Osteocyte (in vitro differentiated cells): ENCODE data around the gene HTT. TPM values are rescaled to one million over a fixed set of nuclear protein-coding genes. Genes with fewer than 3 reads are reported as not detected.

Source experiments
- DNase-seq: peaks from one replicate; pipeline ENCODE4 v3.0.0; 2021; ENCODE audit warnings: mixed read lengths; ENCODE audit not compliant: unreplicated experiment; ENCODE audit errors: extremely low spot score
- H3K27ac Mint-ChIP-seq: one replicate; pipeline ENCODE4 v1.8.0; 2021; ENCODE audit warnings: mild to moderate bottlenecking, mixed read lengths; ENCODE audit not compliant: unreplicated experiment
- H3K27me3 Mint-ChIP-seq: one replicate; pipeline ENCODE4 v1.8.0; 2021; ENCODE audit warnings: mixed read lengths; ENCODE audit not compliant: unreplicated experiment
- H3K36me3 Mint-ChIP-seq: one replicate; pipeline ENCODE4 v1.8.0; 2021; ENCODE audit warnings: mixed read lengths; ENCODE audit not compliant: unreplicated experiment
- H3K4me1 Mint-ChIP-seq: one replicate; pipeline ENCODE4 v1.8.0; 2021; ENCODE audit warnings: mixed read lengths; ENCODE audit not compliant: unreplicated experiment
- H3K4me3 Mint-ChIP-seq: one replicate; pipeline ENCODE4 v1.8.0; 2021; ENCODE audit warnings: mild to moderate bottlenecking, moderate library complexity, mixed read lengths; ENCODE audit not compliant: unreplicated experiment
- H3K9me3 Mint-ChIP-seq: one replicate; pipeline ENCODE4 v1.8.0; 2021; ENCODE audit warnings: mixed read lengths; ENCODE audit not compliant: unreplicated experiment
- CTCF ChIP-seq: fragments of 200-600 bp; sonication (generic); IDR thresholded peaks from 2 replicates; pipeline ENCODE4 v1.5.0; 2021; ENCODE audit warnings: antibody characterized with exemption, mild to moderate bottlenecking, moderate library complexity
- total RNA-seq: library from RNA; stranded (reverse); gene quantifications from 2 replicates; pipeline ENCODE4 v1.2.1, GENCODE V29; 2021

HTT gene
- total RNA-seq, 1 donor from 2014 or later, result 51.3 TPM

GRCh38 chr4:3179126-3179706 is 104.7 kb downstream of the HTT start:
- Mint-ChIP-seq H3K27me3 (no peaks in the 10 kb centered on the region), H3K4me1 (no peaks in the 10 kb centered on the region), H3K9me3 (no peaks in the 10 kb centered on the region), H3K4me3 (no peak overlapping the region), H3K36me3 (peaks cover 48% of the 10 kb centered on the region), H3K27ac (no peak overlapping the region)
- DNase-seq, result no peak
- no peak for TF ChIP-seq CTCF

- TF ChIP-seq CTCF, result no peak
- Mint-ChIP-seq H3K27me3 (no peaks in the 10 kb centered on the region), H3K4me1 (no peaks in the 10 kb centered on the region), H3K9me3 (no peaks in the 10 kb centered on the region), H3K27ac (peak overlapping the region; percentile 9), H3K4me3 (no peak overlapping the region), H3K36me3 (peaks cover 50% of the 10 kb centered on the region)
- DNase-seq, result no peak
Observed at GRCh38 chr4:3183008-3183407, 108.5 kb downstream of the HTT start.

GRCh38 chr4:3184725-3185124 is 110.2 kb downstream of the HTT start:
- no peak overlapping the region for H3K4me3 Mint-ChIP-seq

GRCh38 chr4:3186609-3187008 is 112.1 kb downstream of the HTT start:
- Mint-ChIP-seq H3K4me3 (no peak overlapping the region), H3K27me3 (no peaks in the 10 kb centered on the region), H3K4me1 (no peaks in the 10 kb centered on the region), H3K36me3 (peaks cover 33% of the 10 kb centered on the region), H3K9me3 (no peaks in the 10 kb centered on the region), H3K27ac (no peak overlapping the region)
- peak; percentile 40 for DNase-seq
- TF ChIP-seq CTCF, result no peak

More at GRCh38 chr4:3184725-3185124, 110.2 kb downstream of the HTT start:
- DNase-seq, result peak; percentile 68
- H3K4me1 Mint-ChIP-seq, result no peaks in the 10 kb centered on the region
- no peaks in the 10 kb centered on the region for H3K27me3 Mint-ChIP-seq
- no peak overlapping the region for H3K27ac Mint-ChIP-seq
- H3K9me3 Mint-ChIP-seq, result no peaks in the 10 kb centered on the region
- H3K36me3 Mint-ChIP-seq, result peaks cover 45% of the 10 kb centered on the region
- no peak for TF ChIP-seq CTCF

- Mint-ChIP-seq H3K4me3 (no peak overlapping the region), H3K36me3 (peaks cover 31% of the 10 kb centered on the region), H3K27ac (no peak overlapping the region)
Observed at GRCh38 chr4:3188118-3188517, 113.6 kb downstream of the HTT start.

More at GRCh38 chr4:3188118-3188517, 113.6 kb downstream of the HTT start:
- no peaks in the 10 kb centered on the region for H3K4me1 Mint-ChIP-seq
- H3K9me3 Mint-ChIP-seq, result no peaks in the 10 kb centered on the region
- TF ChIP-seq CTCF, result no peak
- peak; percentile 54 for DNase-seq
- H3K27me3 Mint-ChIP-seq, result no peaks in the 10 kb centered on the region
